ENCODE data around the gene PFDN4.

The PFDN4 gene

DNA sequence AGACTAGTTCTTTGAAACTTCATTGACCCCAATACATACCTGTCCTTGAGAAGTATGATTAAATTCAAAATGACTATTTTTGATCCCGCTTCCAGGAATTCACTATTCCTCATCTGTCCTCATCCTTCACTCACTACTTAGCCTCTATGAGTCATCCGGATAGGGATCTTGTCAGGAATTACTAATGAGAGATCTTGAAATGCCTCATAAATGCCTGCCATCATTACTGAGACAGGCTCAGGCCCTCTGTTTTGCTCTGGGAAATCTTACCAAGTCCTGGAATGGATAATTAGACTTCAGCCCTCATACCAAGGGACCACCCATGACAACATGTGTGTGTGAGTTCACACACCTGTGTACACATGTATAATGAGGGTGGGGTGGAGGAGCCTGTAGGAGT, 31.3 kb upstream of the PFDN4 start:
- Histone ChIP-seq H3K9me3 (ENCODE audit: insufficient read depth, low read length, severe bottlenecking) (no peaks in the 10 kb centered on the region), H3K27me3 (ENCODE audit: insufficient read depth, low read length, poor library complexity) (peaks cover 16% of the 10 kb centered on the region), H3K4me3 (ENCODE audit: low read depth in 1 of 2, low read length in 2 of 2) (no peak overlapping the region), H4K20me1 (ENCODE audit: insufficient read depth, low read length) (no peaks in the 10 kb centered on the region), H3K9ac (ENCODE audit: low read depth, low read length) (no peak overlapping the region), H3K27ac (ENCODE audit: low read length) (no peak overlapping the region), H3K36me3 (ENCODE audit: insufficient read depth, low read length) (no peaks in the 10 kb centered on the region), H2AFZ (ENCODE audit: low read depth, low read length) (no peak overlapping the region), H3K79me2 (ENCODE audit: insufficient read depth, low read length) (no peaks in the 10 kb centered on the region), H3K4me2 (ENCODE audit: insufficient read depth, low read length) (no peak overlapping the region), H3K4me1 (ENCODE audit: insufficient read depth, low read length) (no peaks in the 10 kb centered on the region)
- no peak for TF ChIP-seq EZH2 (IDR thresholded peaks at IDR 0.05; ENCODE audit: borderline replicate concordance, low read depth, low read length, severe bottlenecking)
- TF ChIP-seq, protein P1, sequence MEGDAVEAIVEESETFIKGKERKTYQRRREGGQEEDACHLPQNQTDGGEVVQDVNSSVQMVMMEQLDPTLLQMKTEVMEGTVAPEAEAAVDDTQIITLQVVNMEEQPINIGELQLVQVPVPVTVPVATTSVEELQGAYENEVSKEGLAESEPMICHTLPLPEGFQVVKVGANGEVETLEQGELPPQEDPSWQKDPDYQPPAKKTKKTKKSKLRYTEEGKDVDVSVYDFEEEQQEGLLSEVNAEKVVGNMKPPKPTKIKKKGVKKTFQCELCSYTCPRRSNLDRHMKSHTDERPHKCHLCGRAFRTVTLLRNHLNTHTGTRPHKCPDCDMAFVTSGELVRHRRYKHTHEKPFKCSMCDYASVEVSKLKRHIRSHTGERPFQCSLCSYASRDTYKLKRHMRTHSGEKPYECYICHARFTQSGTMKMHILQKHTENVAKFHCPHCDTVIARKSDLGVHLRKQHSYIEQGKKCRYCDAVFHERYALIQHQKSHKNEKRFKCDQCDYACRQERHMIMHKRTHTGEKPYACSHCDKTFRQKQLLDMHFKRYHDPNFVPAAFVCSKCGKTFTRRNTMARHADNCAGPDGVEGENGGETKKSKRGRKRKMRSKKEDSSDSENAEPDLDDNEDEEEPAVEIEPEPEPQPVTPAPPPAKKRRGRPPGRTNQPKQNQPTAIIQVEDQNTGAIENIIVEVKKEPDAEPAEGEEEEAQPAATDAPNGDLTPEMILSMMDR (IDR thresholded peaks at IDR 0.05; ENCODE audit: borderline replicate concordance, extremely low read depth, low read length, poor library complexity, severe bottlenecking): no peak
- ATAC-seq (ENCODE audit: insufficient read depth, low read depth): no peak
- DNase-seq: no peak

DNA sequence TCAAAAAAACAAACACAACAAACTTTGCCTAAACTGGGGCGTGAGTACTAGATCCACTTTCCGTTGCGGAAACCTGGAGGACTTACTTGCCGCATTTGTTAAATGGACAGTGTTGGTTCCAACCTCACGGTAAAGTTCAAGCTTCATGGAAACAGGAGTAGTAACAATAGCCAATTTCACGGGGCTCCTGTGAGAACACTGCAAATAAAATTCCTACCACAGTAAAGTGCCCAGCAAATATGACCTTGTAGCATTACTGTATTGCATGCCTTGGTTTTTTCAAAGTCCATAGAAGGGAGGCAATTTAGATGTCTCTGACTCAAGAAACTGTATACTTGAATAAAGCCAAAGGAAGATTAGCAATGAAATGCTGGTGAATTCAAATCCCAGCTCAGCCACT, 30.5 kb upstream of the PFDN4 start:
- Histone ChIP-seq H3K27ac (ENCODE audit: low read length) (no peak overlapping the region), H3K27me3 (ENCODE audit: insufficient read depth, low read length, poor library complexity) (peaks cover 13% of the 10 kb centered on the region)
- no peak for ATAC-seq (ENCODE audit: insufficient read depth, low read depth)

DNA sequence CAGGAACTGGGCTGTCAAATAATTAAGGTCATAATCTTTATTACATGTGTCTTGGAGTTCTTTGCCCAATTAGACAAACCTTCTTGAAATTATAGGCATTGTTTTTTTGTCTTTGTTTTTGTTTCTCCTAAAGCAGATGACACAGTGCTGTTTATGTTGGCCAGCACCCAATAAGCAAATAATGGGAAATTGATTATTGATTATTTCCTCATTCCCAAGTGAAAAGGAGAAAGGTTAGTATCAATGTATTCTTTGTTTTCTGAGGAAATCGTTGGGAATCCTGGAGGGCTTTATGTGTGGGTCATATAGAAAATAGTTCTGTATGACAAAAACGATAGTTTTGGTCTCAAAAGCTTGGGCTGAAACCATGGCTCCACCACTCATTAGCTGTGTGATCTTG, 29.6 kb upstream of the PFDN4 start:
- no peaks in the 10 kb centered on the region for H3K4me1 ChIP-seq (ENCODE audit: insufficient read depth, low read length)
- DNase-seq (no peak), ATAC-seq (ENCODE audit: insufficient read depth, low read depth) (no peak)
- H4K20me1 ChIP-seq (ENCODE audit: insufficient read depth, low read length): no peaks in the 10 kb centered on the region
- H3K4me2 ChIP-seq (ENCODE audit: insufficient read depth, low read length): no peak overlapping the region
- H3K9ac ChIP-seq (ENCODE audit: low read depth, low read length): no peak overlapping the region
- no peak overlapping the region for H3K4me3 ChIP-seq (ENCODE audit: low read depth in 1 of 2, low read length in 2 of 2)
- H2AFZ ChIP-seq (ENCODE audit: low read depth, low read length): no peak overlapping the region
- no peaks in the 10 kb centered on the region for H3K79me2 ChIP-seq (ENCODE audit: insufficient read depth, low read length)
- TF ChIP-seq, protein P1 (IDR thresholded peaks at IDR 0.05; ENCODE audit: borderline replicate concordance, extremely low read depth, low read length, poor library complexity, severe bottlenecking): no peak
- no peak for TF ChIP-seq EZH2 (IDR thresholded peaks at IDR 0.05; ENCODE audit: borderline replicate concordance, low read depth, low read length, severe bottlenecking)
- H3K9me3 ChIP-seq (ENCODE audit: insufficient read depth, low read length, severe bottlenecking): no peaks in the 10 kb centered on the region
- peaks cover 13% of the 10 kb centered on the region for H3K27me3 ChIP-seq (ENCODE audit: insufficient read depth, low read length, poor library complexity)
- no peak overlapping the region for H3K27ac ChIP-seq (ENCODE audit: low read length)
- no peaks in the 10 kb centered on the region for H3K36me3 ChIP-seq (ENCODE audit: insufficient read depth, low read length)

More for the DNA sequence above, 30.5 kb upstream of the PFDN4 start:
- Histone ChIP-seq H3K79me2 (ENCODE audit: insufficient read depth, low read length) (no peaks in the 10 kb centered on the region), H3K9me3 (ENCODE audit: insufficient read depth, low read length, severe bottlenecking) (no peaks in the 10 kb centered on the region), H3K9ac (ENCODE audit: low read depth, low read length) (no peak overlapping the region), H3K4me3 (ENCODE audit: low read depth in 1 of 2, low read length in 2 of 2) (no peak overlapping the region), H4K20me1 (ENCODE audit: insufficient read depth, low read length) (no peaks in the 10 kb centered on the region), H2AFZ (ENCODE audit: low read depth, low read length) (no peak overlapping the region), H3K36me3 (ENCODE audit: insufficient read depth, low read length) (no peaks in the 10 kb centered on the region), H3K4me1 (ENCODE audit: insufficient read depth, low read length) (no peaks in the 10 kb centered on the region), H3K4me2 (ENCODE audit: insufficient read depth, low read length) (no peak overlapping the region)
- DNase-seq: no peak
- TF ChIP-seq EZH2 (IDR thresholded peaks at IDR 0.05; ENCODE audit: borderline replicate concordance, low read depth, low read length, severe bottlenecking): no peak
- TF ChIP-seq, protein P1 (IDR thresholded peaks at IDR 0.05; ENCODE audit: borderline replicate concordance, extremely low read depth, low read length, poor library complexity, severe bottlenecking): no peak

DNA sequence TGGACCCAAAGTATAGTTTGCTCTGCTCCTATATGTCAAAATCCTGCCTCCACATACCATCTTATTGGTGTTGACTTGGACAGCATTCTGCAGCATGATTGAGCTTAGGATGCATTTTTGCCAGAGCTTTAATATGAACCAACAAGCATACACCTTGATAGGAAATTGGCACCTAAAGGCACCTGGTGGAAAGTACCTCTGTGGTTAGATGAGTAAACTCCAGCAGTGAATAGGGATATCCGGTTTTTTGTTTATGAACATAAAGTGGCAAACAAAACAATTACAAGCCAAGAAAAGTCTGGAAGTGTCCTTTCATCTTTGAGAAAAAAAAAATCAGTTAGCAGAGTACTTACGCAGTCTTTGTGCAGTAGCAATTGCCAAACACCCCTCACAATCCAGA, 27.9 kb upstream of the PFDN4 start:
- Histone ChIP-seq H3K36me3 (ENCODE audit: insufficient read depth, low read length) (no peaks in the 10 kb centered on the region), H3K27me3 (ENCODE audit: insufficient read depth, low read length, poor library complexity) (peaks cover 19% of the 10 kb centered on the region), H4K20me1 (ENCODE audit: insufficient read depth, low read length) (no peaks in the 10 kb centered on the region), H3K27ac (ENCODE audit: low read length) (no peak overlapping the region), H3K9me3 (ENCODE audit: insufficient read depth, low read length, severe bottlenecking) (no peaks in the 10 kb centered on the region), H3K4me1 (ENCODE audit: insufficient read depth, low read length) (no peaks in the 10 kb centered on the region), H3K4me2 (ENCODE audit: insufficient read depth, low read length) (no peak overlapping the region), H3K4me3 (ENCODE audit: low read depth in 1 of 2, low read length in 2 of 2) (no peak overlapping the region), H2AFZ (ENCODE audit: low read depth, low read length) (no peak overlapping the region), H3K79me2 (ENCODE audit: insufficient read depth, low read length) (no peaks in the 10 kb centered on the region), H3K9ac (ENCODE audit: low read depth, low read length) (no peak overlapping the region)
- ATAC-seq (ENCODE audit: insufficient read depth, low read depth) (no peak), DNase-seq (no peak)
- TF ChIP-seq, protein P1 (IDR thresholded peaks at IDR 0.05; ENCODE audit: borderline replicate concordance, extremely low read depth, low read length, poor library complexity, severe bottlenecking): no peak
- no peak for TF ChIP-seq EZH2 (IDR thresholded peaks at IDR 0.05; ENCODE audit: borderline replicate concordance, low read depth, low read length, severe bottlenecking)
